NCI-H1436 treated with DMSO at 0.1 percent for 48 hours (cell line): ENCODE data around the gene LSAMP.
"Not testable (repeated sequence)": the region's sequence is repeated elsewhere in the genome, so short reads cannot be mapped to it uniquely, and the experiment has no call there.

Source experiments
- DNase-seq: peaks from one replicate; lab custom pipeline; 2025; lab: John Stamatoyannopoulos, UW

Gene LSAMP

DNA sequence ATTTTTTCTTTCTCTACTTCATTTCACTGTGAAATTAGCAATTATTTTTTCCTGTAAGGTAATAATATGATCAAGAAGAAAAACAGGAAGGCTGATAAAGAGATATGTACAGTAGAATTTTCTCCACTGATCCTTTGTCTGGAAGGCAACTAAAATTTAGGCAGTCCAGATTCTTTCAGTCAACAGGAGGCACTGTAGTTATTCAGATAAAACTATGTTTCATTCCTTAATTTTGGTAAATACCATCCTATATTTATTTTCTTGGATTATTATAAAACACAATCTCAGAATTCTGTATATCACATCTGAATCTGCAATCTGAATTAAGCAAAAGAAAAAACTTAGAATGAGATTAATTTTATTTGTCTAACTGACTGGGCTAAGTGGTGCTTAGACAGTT lies 343.2 kb downstream of the LSAMP start:
- DNase-seq, result no peak

DNA sequence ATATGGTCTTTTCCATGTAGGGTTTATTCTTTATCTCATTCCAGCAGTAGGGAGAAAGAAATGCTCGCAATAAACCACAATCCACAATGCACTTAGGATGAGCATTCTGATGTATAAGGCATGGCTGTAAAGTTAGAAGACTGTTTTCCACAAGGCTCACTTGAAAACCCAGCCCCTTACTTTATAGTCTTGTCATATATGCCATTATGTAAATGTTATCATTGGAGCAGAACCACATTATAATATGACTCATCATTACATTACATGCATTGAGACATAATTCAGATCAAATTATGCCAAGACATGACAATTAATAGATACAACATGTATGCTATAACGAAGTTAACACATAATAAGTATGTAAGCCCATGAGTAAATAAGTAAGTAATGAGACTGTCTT lies 348.1 kb downstream of the LSAMP start:
- no peak for DNase-seq

DNA sequence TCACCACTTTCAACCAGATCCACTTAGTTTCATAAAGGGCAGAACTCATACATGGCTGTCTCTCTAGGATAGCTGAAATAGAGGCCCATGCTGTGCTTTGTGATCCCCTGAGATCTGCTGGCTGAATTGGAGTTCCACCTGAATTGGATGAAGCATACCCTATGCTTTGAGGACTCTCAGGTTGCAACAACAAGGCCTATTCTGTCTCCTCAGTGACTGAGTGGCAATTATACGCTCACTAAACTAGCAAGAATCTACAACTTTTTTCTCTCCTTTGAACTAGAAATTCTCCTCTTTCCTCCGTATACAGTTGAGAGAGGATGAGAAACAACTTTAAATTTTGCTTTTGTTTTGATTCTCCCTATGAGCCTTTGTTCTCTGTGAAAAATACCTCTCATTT lies 348.7 kb downstream of the LSAMP start:
- no peak for DNase-seq

DNA sequence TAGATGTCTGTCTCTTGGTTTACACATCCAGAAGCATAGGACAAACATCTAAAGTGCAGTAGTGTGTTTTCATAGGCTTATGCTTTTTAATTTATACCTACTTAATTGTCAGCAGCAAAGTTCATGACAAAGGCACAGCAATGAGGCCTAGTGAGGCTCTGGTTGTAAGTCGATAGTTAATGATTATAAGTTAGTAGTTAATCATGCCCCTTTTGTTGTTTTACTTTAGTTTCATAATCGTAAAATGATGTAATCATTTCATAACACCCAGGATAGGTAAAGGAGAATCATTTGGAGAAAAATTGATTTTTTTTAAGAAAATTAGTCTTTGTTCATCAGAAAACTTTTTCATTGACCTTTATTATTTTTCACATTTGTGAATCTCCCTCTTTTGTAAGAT lies 351.9 kb downstream of the LSAMP start:
- no peak for DNase-seq

DNA sequence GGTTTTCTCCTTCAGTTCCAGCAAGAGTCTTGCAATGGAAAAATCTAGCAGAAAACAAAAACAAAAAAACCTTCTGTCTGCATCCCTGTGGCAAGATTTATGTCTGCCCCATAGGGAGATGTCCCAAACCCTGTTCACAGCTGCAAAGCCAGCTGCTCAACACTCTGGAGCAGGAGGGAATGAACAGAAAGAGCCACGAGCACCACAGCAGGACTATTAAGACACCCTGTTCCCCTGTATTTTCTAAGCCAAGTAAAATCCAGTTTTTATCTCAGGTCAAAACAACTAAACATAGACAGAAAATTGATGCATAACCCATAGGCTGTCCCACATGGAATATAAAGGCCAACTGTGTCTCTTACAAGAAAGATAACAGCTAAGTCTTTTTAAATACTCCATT lies 357.9 kb downstream of the LSAMP start:
- no peak for DNase-seq

DNA sequence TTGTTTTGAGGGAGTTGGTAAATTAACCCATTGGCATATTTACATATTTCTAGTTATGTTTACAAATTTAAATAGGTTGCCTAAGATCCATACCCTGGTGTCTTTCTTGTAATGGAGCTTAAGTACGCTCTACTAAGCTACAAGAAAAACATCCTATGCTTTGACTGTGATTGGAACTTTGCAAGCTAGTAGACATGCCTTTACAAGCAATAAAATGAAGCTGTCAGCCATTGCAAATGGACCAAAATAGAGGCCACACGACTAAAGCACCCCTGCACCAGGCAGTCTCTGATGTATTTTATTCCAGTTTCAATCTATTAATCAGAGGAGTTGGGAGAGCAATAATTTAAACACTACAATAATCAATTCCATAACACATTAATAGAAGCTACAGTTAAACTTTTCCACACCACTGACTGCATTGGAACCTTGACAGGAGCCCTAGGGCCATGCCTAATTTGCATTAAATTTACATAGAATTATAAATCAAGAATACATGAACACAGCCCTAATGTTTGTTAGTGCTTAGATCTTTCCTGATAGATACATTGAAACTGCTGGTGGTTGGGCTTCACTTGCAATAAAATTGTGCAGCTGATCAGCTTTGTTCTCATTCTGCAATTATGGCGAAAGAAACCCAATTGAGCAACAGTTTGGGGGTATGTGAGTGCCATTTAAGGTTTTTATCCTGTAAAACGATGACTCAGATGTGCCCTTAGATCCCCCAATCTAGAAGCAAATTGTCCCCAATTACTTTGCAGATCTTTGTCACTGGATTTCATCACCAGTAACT lies 360.1 kb downstream of the LSAMP start:
- no peak for DNase-seq

DNA sequence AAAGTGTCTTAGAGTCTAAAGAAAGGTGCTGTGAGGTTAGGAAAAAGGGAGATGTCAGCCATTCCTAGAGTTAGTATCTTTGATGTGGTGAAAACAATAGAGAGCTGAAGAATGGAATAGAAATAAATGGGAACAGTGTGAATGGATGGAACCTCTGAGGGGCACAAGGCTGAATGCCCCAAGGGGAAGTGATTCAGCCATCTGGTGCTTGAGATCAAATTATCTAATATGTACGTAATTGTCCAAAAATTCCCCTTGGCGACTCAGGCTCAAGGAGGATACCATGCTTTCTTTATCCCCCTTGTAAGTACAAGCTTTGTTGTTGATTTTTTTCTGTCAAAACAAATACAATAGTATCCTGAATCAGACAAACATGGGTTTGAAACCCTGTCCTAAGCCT lies 361.6 kb downstream of the LSAMP start:
- no peak for DNase-seq

DNA sequence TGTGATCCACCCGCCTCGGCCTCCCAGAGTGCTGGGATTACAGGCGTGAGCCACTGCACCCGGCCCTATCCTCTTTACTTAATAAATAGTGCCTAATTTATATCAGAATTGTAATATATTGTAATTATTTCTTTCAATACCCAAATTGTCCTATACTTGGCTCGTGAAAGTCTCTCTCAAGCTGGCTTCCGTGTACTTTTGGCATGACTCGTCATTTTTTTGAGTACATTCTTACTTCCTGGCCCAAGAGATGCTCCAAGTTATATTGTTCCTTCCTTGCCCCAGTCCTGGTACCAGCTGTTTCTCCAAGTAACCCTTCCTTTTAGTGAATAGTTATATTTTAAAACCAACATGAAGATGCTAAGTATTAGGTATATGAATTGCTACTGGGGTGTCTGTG lies 366.7 kb downstream of the LSAMP start:
- DNase-seq, result no peak

DNA sequence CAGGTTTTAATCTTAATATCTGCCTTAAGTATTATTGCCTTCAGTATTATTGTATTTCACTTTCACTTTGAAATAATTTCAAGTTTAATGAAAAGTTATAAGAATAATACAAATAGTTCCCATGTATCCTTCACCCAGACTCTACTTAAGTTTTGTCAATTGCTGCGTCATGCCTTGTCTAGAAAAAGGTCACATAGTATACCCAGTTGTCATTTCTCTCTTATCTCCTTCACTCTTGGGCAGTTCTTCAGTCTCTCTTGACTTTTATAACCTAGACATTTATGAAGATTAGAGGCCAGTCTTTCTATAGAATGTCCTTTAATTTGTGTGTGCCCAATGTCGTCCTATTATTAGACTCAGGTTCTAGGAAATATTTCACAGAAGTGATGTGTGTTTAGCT lies 367.7 kb downstream of the LSAMP start:
- no peak for DNase-seq

DNA sequence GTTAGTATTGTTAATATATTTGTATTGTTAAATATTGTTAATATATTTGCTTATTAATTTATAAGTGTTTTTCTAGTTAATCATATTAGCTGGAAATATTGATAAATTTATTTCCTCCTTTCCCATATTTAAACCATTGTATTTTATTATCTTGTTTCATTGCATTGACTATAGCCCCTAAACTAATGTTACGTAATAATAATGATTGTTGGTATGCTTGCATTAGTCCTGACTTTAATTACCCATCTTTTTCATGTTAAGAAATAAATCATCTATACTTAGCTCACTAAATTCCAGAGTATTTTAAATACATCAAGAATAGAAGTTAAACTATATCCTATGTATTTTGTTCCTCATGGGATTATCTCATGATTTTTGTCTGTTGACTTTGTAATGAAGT lies 368.2 kb downstream of the LSAMP start:
- DNase-seq, result no peak

DNA sequence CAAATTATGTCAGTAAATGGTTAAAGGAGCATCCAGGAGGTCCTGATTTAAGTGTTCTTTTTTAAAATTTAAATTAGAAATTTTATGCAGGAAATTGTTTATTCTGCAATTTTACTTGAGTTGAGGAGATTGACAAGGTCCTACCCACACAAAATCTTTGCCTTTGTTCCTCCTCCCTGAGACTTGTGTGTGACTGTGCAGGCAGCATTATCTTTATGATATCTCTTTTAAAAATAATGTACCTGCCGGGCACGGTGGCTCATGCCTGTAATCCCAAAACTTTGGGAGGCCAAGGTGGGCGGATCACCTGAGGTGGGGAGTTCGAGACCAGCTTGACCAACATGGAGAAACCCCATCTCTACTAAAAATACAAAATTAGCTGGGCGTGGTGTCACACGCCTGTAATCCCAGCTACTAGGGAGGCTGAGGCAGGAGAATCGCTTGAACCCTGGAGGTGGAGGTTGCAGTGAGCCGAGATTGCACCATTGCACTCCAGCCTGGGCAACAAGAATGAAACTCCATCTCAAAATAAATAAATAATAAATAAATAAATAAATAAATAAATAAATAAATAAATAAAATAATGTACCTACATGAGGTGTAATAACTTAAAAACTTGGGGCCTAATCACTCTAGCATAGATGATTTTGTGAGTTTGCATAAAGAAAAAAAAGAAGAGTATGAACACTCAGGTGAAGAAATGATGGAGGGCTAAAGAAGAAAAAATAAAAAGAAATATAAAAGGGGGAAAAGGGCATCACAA lies 374.6 kb downstream of the LSAMP start:
- not testable (repeated sequence) for DNase-seq

DNA sequence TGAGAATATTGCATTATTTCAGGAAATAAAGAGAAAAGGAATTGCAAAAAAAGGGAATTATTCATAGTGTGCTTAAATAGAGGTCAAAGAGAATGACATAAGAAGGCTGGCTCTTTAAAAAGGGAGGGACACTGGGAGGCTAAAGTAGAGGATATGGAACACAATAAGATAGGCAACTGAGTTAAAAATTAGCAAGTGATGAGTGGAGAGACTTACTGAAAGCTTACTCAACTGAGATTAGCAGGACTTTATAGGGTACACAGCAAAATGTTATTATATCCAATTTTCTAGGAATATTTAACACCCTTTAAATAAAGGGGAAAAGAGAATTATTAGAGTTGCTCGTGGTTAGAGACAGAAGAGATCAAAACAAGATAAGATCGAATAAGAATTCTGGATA lies 375.2 kb downstream of the LSAMP start:
- DNase-seq, result no peak

DNA sequence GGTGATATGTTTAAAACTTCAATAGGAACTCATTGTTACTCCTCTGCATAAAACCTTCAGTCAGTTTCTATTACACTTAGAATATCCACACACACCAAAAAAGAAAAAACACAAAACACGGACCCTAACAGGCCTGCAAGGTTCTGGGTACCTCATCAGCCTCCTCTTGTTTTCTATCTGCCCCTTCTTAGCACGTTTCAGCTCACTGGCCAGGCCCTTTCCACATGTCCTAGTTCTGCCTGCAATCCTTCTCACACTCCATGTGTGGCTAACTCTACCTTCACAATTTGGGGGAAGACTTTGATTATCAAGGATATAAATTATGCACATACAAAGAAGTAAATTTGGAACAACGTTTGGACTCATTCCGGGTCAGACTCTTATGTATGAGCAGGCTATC lies 376.3 kb downstream of the LSAMP start:
- DNase-seq, result no peak

DNA sequence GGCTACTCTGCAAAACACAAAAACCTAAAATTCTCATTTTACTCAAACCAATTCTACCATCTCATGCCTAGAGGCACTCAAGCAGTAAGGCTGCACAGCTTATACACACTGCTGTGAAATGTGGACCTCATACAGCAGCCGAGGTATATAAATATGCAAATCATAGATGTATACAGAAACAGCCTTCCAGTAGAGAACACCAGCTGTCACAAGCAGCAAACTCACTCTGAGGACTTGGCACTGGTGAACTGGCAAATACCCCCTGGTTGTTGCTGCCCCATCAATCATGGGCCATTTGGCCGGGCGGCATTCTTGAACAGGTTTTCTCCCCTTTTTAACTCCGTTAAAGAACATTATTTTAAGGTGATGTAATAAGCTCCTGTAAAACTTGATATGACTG lies 378.0 kb downstream of the LSAMP start:
- DNase-seq, result no peak

DNA sequence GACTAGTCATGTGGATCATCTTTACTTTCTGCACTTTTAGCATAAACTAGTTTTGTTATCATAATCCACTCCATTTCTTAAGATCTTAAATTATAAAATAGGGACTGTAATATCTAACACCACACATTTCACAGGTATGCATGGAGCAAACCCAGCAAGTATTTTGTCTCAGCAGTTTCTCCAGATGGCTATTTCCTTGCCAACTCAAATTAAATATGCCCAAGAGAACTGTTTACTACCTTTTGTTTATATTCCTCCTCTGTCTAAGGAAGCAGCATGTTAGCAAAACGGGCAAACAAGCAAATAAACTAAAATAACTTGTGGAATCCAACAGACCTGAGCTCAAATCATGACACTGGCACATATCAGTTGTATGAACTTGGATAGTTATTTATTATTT lies 379.8 kb downstream of the LSAMP start:
- DNase-seq, result no peak

DNA sequence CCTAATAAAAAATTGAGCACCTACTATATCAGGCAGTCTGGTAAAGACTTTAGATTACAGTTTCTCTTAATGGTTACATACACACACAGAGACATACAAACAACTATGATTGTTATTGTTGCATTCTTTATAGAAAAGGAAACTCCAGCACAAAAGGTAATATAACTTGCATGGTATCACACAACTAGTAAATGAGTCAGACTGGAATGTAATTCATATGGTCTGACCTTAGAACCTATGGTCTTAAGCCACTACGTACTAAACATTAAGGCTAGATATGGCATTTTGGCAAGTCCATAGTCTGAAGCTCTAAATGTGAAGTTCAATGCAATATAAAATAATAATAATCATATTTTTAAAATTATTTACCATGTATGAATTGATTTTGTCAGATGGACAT lies 380.6 kb downstream of the LSAMP start:
- DNase-seq, result no peak

DNA sequence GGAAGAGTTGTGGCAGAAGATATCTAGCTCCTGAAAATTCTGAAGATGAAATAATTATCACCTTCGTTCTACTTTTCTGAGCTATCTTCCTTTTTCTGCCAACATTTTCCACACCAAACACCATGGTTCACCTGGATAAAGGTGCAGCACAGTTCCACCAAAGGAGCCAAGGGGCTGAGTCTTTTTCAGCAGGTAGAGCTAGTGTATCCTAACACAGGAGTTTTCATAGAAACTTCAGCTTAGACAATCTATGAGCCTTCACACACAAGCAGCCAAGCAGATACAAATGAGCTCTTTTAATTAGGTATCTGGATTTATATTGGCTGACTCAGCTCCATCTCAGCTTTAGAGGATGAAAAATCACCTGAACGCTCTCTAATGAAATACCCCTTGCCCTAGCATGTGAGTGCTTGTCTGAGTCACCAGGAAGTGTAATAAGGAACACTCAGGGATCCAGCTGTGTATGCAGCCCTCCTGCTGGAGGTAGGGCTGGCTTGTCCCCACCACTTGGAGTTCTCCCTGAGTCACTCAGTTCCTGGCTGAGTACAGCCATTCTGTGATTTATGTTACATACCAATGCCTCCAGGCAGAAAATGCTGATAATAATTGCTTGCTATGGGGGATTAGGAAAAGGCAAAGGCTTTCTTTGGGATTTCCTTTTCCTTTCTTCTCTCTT lies 385.7 kb downstream of the LSAMP start:
- DNase-seq, result no peak

DNA sequence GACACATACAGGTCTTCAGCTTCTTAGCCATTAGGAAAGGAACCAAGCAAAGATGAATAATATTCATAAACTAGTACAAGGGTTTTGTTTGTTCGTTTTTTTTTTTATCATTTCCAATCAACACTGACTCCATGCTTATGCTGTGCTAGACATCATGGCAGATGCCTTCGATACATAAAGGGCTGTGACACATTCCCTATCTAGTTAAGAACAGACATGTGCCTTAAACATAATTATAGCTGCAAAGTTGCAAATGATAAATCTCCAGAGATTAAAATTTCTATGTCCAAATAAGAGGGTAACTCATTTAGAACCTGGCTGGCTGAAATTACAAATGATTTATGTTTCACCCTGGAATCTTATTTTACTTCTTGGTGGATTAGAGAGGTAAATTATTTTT lies 386.4 kb downstream of the LSAMP start:
- DNase-seq, result no peak

DNA sequence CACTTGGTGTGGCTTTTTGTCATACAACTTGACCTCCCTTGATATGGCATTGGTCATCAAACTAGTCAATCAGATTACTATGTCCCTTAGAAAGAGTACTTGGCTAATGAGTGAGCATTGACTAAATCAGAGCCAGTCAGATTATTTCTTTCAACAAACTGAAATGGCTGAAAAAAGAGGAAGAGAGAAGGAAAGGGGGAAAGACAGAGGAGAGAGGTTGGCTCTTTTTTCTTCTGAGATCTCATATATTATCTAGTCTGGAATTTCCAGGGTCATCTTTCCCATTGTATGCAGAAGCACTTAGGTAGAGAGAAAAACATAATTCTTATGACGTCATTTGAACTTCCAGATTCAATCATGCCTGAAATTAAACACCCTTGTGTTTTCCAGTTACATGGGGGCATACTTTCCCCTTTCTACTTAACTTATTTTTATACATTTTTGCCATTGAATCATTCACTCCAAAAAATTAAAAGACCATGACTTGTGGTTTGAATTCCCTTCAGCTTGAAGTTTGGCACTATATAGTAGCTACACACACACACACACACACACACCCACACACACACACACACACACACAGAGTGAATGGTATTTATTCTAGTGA lies 387.8 kb downstream of the LSAMP start:
- DNase-seq, result no peak

DNA sequence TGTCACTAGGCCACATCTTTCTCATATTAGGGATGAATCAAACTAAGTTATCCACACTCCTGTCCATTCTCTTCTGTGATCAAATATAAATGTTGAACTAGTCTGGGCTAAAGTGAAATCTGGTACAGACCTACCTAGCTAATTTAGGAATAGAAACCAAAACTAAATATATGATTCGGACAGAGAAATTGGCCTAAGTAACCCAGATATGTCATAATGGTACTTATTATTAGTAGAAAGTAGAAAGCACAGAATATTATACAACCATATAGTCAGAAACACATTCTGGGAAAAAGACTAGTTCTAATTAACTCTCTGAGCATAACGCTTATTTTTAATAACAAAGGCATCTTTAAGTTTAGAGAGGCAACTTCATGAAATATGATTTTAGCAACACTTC lies 389.0 kb downstream of the LSAMP start:
- no peak for DNase-seq

DNA sequence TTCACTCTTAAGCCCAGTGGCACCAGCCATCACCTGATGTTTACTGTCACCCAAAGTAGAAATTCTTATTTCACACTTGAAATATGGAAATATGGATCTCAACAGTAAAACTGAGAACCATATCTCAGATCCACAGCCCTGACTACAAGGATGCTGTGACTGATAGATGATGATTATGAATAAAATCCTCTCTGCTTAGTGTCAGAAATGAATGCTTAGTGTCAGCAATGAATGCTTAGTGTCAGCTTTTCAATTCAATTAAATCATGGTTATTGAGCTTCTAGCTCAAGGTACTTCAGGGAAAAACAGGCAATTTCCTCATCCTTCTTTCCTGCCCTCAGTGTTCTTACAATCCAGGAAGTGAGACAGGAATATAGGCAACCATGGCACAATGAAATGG lies 392.3 kb downstream of the LSAMP start:
- no peak for DNase-seq

DNA sequence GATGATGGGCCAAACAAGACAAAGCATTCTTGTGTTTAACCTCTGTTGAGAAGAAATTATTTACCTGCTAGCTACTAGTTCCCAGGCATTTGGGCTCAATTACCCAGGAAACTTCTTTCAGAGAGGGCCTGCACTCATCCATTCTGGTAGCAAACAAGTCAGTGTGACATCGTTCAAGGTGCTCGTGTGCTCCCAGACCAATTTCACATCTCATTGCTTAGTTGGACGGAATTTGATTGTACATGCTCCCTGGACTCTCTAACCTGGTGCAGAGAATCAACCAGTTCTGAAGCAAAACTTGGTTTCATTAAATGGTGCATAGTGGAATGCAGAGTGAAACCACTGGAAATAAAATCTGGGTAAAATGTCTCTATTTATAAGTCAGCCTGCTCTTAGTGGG lies 392.7 kb downstream of the LSAMP start:
- no peak for DNase-seq

DNA sequence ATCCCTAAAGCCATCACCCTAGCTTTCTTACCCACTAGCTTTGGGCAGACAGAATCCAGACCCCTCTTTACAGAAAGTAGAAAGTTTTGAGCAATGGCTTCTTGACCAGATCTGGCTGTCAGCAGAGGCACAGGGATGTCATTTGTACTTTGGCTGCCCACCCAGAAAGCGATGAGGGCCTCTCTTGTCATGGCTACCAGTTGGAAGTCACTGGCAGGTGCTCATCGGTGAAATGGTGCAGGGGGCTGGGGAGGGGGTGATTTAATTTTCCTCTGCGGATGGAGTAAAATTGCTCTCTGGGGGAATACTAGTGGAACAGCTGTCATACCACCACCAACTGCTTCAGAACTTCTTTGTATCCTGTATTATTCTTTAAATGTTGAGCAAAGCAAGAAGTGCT lies 393.7 kb downstream of the LSAMP start:
- DNase-seq, result no peak
